K562 (cell line): ENCODE results near the gene SYNE1. TPM values are rescaled to one million over a fixed set of nuclear protein-coding genes. Genes with fewer than 3 reads are reported as not detected.

ENCODE experiments used
- ATAC-seq: fragments of 200-7000 bp; cut with Tn5 transposase; 3 replicates; pipeline ENCODE4 v1.9.1; 2020; ENCODE audit warnings: moderate library complexity
- BruUV-seq: library from RNA; stranded (reverse); fragments of 400-500 nt; replicated peaks from 2 replicates; lab custom pipeline; 2021; lab: Mats Ljungman, UMichigan
- CTCF ChIA-PET: fragments of 300-600 bp; formaldehyde crosslinking; extraction: SDS; loops from one replicate; lab custom pipeline; 2021; ENCODE audit warnings: low intra/inter-chr PET ratio; lab: Yijun Ruan, JAX
- POLR2A ChIA-PET: fragments of 300-600, 350-650 bp; sonication (Branson Sonifier 250); formaldehyde crosslinking; extraction: SDS; loops from one replicate; lab custom pipeline; 2021; ENCODE audit warnings: antibody characterized with exemption, inconsistent platforms; lab: Yijun Ruan, JAX
- DNase-seq, 4 experiments: peaks; one replicate each; pipeline versions ENCODE4 v3.0.0 to v3.0.0-alpha.2; 2011 to 2018; ENCODE audit warnings: low spot score in 3 of 4, mixed read lengths in 3 of 4; ENCODE audit errors: extremely low read depth in 1 of 4
- FAIRE-seq: peaks from 2 replicates; lab custom pipeline; 2011; peaks lifted over from hg19 to GRCh38; lab: Jason Lieb, UNC
- H2AFZ ChIP-seq: 2 replicates; pipeline ENCODE4 v1.6.0; 2011; ENCODE audit warnings: low read depth, low read length, control low read depth, inconsistent platforms
- H3K27ac ChIP-seq: fragments of 200-600 bp; 3 replicates; pipeline ENCODE4 v1.8.0; 2011; ENCODE audit warnings: low read depth, mild to moderate bottlenecking, control low read depth, inconsistent platforms, low read length, moderate library complexity, mixed read lengths; ENCODE audit errors: extremely low read depth
- H3K27me3 ChIP-seq, 2 experiments: fragments of 300-600 bp in 1 of 2; 2 replicates in 1 of 2; 3 replicates in 1 of 2; pipeline versions ENCODE4 v1.6.0 to v1.8.0; 2011; ENCODE audit warnings: inconsistent platforms in 2 of 2, low read length in 2 of 2, mild to moderate bottlenecking in 1 of 2, mixed read lengths in 1 of 2, moderate library complexity in 1 of 2; ENCODE audit not compliant: control insufficient read depth in 2 of 2, insufficient read depth in 2 of 2
- H3K36me3 ChIP-seq: fragments of 300-600 bp; 3 replicates; pipeline ENCODE4 v1.8.0; 2011; ENCODE audit warnings: mild to moderate bottlenecking, low read length, inconsistent platforms; ENCODE audit not compliant: control insufficient read depth, insufficient read depth
- H3K4me1 ChIP-seq, 2 experiments: fragments of 200-600 bp in 1 of 2; replicated peaks in 1 of 2; 2 replicates in 1 of 2; 3 replicates in 1 of 2; pipeline versions ENCODE4 v1.5.1 to v1.8.0; 2011; ENCODE audit warnings: inconsistent platforms in 2 of 2, low read length in 2 of 2, mild to moderate bottlenecking in 1 of 2, mixed read lengths in 1 of 2, moderate library complexity in 1 of 2; ENCODE audit not compliant: control insufficient read depth in 2 of 2, insufficient read depth in 2 of 2
- H3K4me2 ChIP-seq: 2 replicates; pipeline ENCODE4 v1.6.1; 2011; ENCODE audit warnings: low read length, control low read depth, inconsistent platforms, mixed read lengths; ENCODE audit not compliant: insufficient read depth
- H3K4me3 ChIP-seq: fragments of 200-600 bp; sonication (generic), shearing (Covaris generic); 2 replicates; pipeline ENCODE4 v1.5.1; 2016; ENCODE audit warnings: control low read depth, inconsistent platforms
- H3K79me2 ChIP-seq: fragments of 200-600 bp; 3 replicates; pipeline ENCODE4 v1.8.0; 2011; ENCODE audit warnings: low read length, inconsistent platforms; ENCODE audit not compliant: control insufficient read depth, insufficient read depth
- H3K9ac ChIP-seq, 2 experiments: 2 replicates each; pipeline versions ENCODE4 v1.6.0 to v1.6.1; 2011; ENCODE audit warnings: low read depth in 2 of 2, low read length in 2 of 2, control low read depth in 1 of 2, inconsistent platforms in 1 of 2, mild to moderate bottlenecking in 1 of 2, mixed read lengths in 1 of 2; ENCODE audit not compliant: insufficient read depth in 1 of 2
- H3K9me1 ChIP-seq: one replicate; pipeline ENCODE4 v1.6.0; 2011; ENCODE audit warnings: inconsistent platforms, mild to moderate bottlenecking, low read length, moderate library complexity; ENCODE audit not compliant: control insufficient read depth, insufficient read depth
- H3K9me3 ChIP-seq: replicated peaks from 2 replicates; pipeline ENCODE4 v1.5.1; 2011; ENCODE audit warnings: low read depth, low read length, inconsistent platforms; ENCODE audit not compliant: control insufficient read depth, insufficient read depth
- H4K20me1 ChIP-seq: replicated peaks from 2 replicates; pipeline ENCODE4 v1.6.1; 2011; ENCODE audit warnings: low read length, inconsistent platforms, mixed read lengths; ENCODE audit not compliant: control insufficient read depth, insufficient read depth
- ELF4 ChIP-seq: fragments of 450-650 bp; formaldehyde crosslinking; IDR thresholded peaks from 2 replicates; pipeline ENCODE4 v1.4.0; 2022; ENCODE audit warnings: missing genetic modification characterization
- IRF2 ChIP-seq: sonication (generic); formaldehyde crosslinking; IDR thresholded peaks from 2 replicates; pipeline ENCODE4 v1.8.1; 2022; ENCODE audit warnings: mild to moderate bottlenecking, missing genetic modification reagents
- JUN ChIP-seq, 2 experiments: sonication (generic) in 1 of 2; formaldehyde crosslinking in 1 of 2; IDR thresholded peaks; 2 replicates each; pipeline versions ENCODE4 v1.6.1 to v1.8.0; 2012 to 2022; ENCODE audit warnings: borderline replicate concordance in 2 of 2, mild to moderate bottlenecking in 2 of 2, improper control_type of control experiment in 1 of 2, low read depth in 1 of 2, low read length in 1 of 2, missing genetic modification reagents in 1 of 2
- L3MBTL2 ChIP-seq: fragments of 450-650 bp; IDR thresholded peaks from 2 replicates; pipeline ENCODE4 v1.6.1; 2016; ENCODE audit warnings: mild to moderate bottlenecking, moderate library complexity
- NUFIP1 ChIP-seq: fragments of 450-650 bp; IDR thresholded peaks from 2 replicates; pipeline ENCODE4 v1.6.1; 2018; ENCODE audit not compliant: partially characterized antibody
- POLR2G ChIP-seq: fragments of 200-400 bp; formaldehyde crosslinking; IDR thresholded peaks from 2 replicates; pipeline ENCODE4 v1.6.1; 2017; ENCODE audit warnings: low read depth, mild to moderate bottlenecking, antibody characterized with exemption, low read length, moderate library complexity
- TEAD2 ChIP-seq: fragments of 450-650 bp; IDR thresholded peaks from 2 replicates; pipeline ENCODE4 v1.6.1; 2016; ENCODE audit warnings: missing genetic modification characterization, control low read depth, missing compliant biosample characterization
- XRCC5 ChIP-seq: fragments of 200-400 bp; formaldehyde crosslinking; IDR thresholded peaks from 2 replicates; pipeline ENCODE4 v1.6.1; 2017; ENCODE audit warnings: low read depth, mild to moderate bottlenecking, low read length
- ZKSCAN3 ChIP-seq: fragments of 250-450 bp; sonication (Bioruptor Pico); IDR thresholded peaks from 2 replicates; pipeline ENCODE4 v1.4.0; 2020
- ZNF586 ChIP-seq: fragments of 450-650 bp; formaldehyde crosslinking; conservative IDR thresholded peaks from 2 replicates; pipeline ENCODE4 v1.4.0; 2020; ENCODE audit warnings: mild to moderate bottlenecking, moderate library complexity
- WGBS: fragments of 100-300 bp; shearing (Covaris generic); methylation state at CpG from one replicate; pipeline ENCODE4 v1.1.6; 2016; ENCODE audit warnings: low coverage, mixed read lengths; ENCODE audit not compliant: insufficient coverage; ENCODE audit errors: missing lambda C conversion rate; 5-methylcytosine and 5-hydroxymethylcytosine counted together
- in situ Hi-C: fragments of 300-500 bp; cut with MboI; formaldehyde crosslinking; loops from 4 replicates; pipeline ENCODE4 v1.15.0; 2018; ENCODE audit warnings: inconsistent platforms, mixed read lengths
- intact Hi-C: fragments of 100-400 bp; cut with micrococcal nuclease; formaldehyde crosslinking; loops from 2 replicates; pipeline ENCODE4 v1.14.2; 2022
- polyA plus RNA-seq, 8 experiments: library from polyadenylated mRNA; depleted of rRNA in 4 of 8; stranded (reverse) in 5 of 8; unstranded in 3 of 8; fragments of >200 nt; fragmentation: Nextera tagmentation in 2 of 8; fragmentation: Illumina TruSeq in 1 of 8; extraction: Ambion mirVana in 2 of 8; extraction: Trizol in 1 of 8; gene quantifications; 2 replicates each; pipeline versions ENCODE4 v1.2.1 to v1.2.3, GENCODE V29; 2011 to 2014; ENCODE audit warnings: inconsistent platforms in 1 of 8, missing spikeins in 1 of 8
- total RNA-seq, 7 experiments: library from RNA; depleted of rRNA in 6 of 7; stranded (reverse); fragments of >200 nt in 6 of 7; fragmentation: Illumina TruSeq in 2 of 7; extraction: Trizol in 2 of 7; gene quantifications; 2 replicates each; pipeline versions ENCODE4 v1.2.1 to v1.2.3, GENCODE V29; 2011 to 2021; ENCODE audit warnings: low replicate concordance in 1 of 7
- TF ChIP-seq, protein P1 (sequence below): fragments of 250-450 bp; sonication (Bioruptor Pico); IDR thresholded peaks from 2 replicates; pipeline ENCODE4 v1.5.0; 2021
- TF ChIP-seq, protein P2 (sequence below): fragments of 450-650 bp; formaldehyde crosslinking; IDR thresholded peaks from 2 replicates; pipeline ENCODE4 v1.4.0; 2022; ENCODE audit warnings: mild to moderate bottlenecking, moderate library complexity
- TF ChIP-seq, protein P3 (sequence below): fragments of 250-450 bp; sonication (Bioruptor Pico); IDR thresholded peaks from 2 replicates; pipeline ENCODE4 v1.4.0; 2020; ENCODE audit warnings: mild to moderate bottlenecking, moderate library complexity

SYNE1 gene
- total and polyA plus RNA-seq, 9 of the 15 experiments (the other 6 are each of a cell fraction or from before 2014, with no cell fraction given), result under 0.01 to 0.42 (median 0.08) TPM; not detected in 1

DNA sequence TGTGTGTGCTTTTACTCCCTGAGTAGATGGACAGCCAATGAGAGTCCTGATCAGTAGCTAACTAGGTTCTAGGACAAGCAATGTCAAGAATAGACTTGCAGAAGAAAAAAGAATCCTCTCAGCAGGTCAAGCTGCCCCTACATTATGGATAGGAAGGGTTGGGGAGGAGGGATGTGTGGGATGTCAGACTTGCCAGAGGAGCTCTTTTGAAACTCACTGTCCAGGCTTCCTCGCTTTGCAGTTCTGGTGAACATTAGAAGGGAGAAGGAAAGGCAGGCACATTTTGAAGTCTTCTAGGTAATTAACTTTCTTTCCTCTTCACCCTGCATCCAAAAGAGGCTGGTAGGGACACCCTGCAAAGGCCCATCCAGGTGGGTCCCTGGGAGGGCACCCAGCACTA is 48.7 kb downstream of the SYNE1 start:
- H3K27me3 ChIP-seq, result no peaks in the 10 kb centered on the region
- no peak for DNase-seq
- ChIA-PET CTCF (interaction anchor here (0.6 kb wide), 1 partner anchor 9 kb away, joined by 3 read pairs; no protein-coding TSS in a partner anchor), POLR2A (no interaction called here)
- no peak overlapping the region for H3K4me3 ChIP-seq
- no peaks in the 10 kb centered on the region for H3K79me2 ChIP-seq
- H3K9me3 ChIP-seq, result no peaks in the 10 kb centered on the region; the same call in 1 of the 2 replicates
- no peak for TF ChIP-seq XRCC5
- H3K9me1 ChIP-seq, result no peaks in the 10 kb centered on the region
- FAIRE-seq, result no peak
- ATAC-seq, result no peak
- 0% methylated on average over 1 of the region's 1 CpG for WGBS
- intact Hi-C loops, result no loop called here
- in situ Hi-C loops, result no loop called here
- no peaks in the 10 kb centered on the region for H3K36me3 ChIP-seq
- no peak overlapping the region for H2AFZ ChIP-seq
- no peaks in the 10 kb centered on the region for H4K20me1 ChIP-seq
- H3K4me1 ChIP-seq, result no peaks in the 10 kb centered on the region
- H3K4me2 ChIP-seq, result no peak overlapping the region
- no peak overlapping the region for H3K27ac ChIP-seq
- no TSS peak for BruUV-seq
- H3K9ac ChIP-seq, result no peak overlapping the region

DNA sequence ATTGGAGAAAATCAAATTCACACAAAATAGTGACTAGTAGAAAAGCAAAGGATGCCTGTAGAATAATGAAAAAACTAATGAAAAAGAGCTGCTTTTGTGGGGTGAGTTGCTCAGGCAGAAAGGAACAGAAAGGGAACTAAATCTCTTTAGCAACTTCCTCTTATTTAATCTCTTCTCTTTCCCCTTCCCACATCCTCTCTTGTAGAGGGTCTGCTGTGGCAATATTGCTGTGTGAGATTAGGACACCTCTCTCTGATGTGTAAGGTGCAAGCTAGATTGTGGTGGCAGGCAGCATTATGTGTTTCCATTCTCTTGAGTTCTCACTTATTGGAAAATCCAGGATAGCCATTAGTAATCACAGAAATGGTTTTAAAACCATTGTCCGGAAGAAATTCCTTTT is 49.7 kb downstream of the SYNE1 start:
- no peak for DNase-seq
- H3K4me1 ChIP-seq, result no peaks in the 10 kb centered on the region
- CTCF ChIA-PET, result no interaction called here
- H3K9me3 ChIP-seq, result no peaks in the 10 kb centered on the region; the same call in 1 of the 2 replicates
- in situ Hi-C loops (no loop called here), intact Hi-C loops (no loop called here)
- no peak overlapping the region for H3K27ac ChIP-seq
- H3K4me3 ChIP-seq, result no peak overlapping the region
- H4K20me1 ChIP-seq, result no peaks in the 10 kb centered on the region
- no peak overlapping the region for H3K4me2 ChIP-seq
- no peak for FAIRE-seq
- ATAC-seq, result no peak
- no peaks in the 10 kb centered on the region for H3K9me1 ChIP-seq
- 6% methylated on average over 1 of the region's 1 CpG for WGBS
- BruUV-seq, result no TSS peak
- no peaks in the 10 kb centered on the region for H3K79me2 ChIP-seq
- no peak overlapping the region for H3K9ac ChIP-seq
- H3K36me3 ChIP-seq, result no peaks in the 10 kb centered on the region
- no peak overlapping the region for H2AFZ ChIP-seq
- H3K27me3 ChIP-seq, result no peaks in the 10 kb centered on the region
- POLR2A ChIA-PET, result no interaction called here
- TF ChIP-seq IRF2 (no peak), POLR2G (no peak), NUFIP1 (no peak), ELF4 (CRISPR knock-in tag) (no peak), JUN (IDR thresholded peaks at IDR 0.05; ENCODE audit: borderline replicate concordance, low read depth, low read length) (no peak), JUN (CRISPR knock-in tag; IDR thresholded peaks at IDR 0.05; ENCODE audit: borderline replicate concordance) (no peak), TEAD2 (no peak), ZKSCAN3 (no peak), ZNF586 (CRISPR knock-in tag) (no peak), L3MBTL2 (no peak)
- TF ChIP-seq, protein P1, sequence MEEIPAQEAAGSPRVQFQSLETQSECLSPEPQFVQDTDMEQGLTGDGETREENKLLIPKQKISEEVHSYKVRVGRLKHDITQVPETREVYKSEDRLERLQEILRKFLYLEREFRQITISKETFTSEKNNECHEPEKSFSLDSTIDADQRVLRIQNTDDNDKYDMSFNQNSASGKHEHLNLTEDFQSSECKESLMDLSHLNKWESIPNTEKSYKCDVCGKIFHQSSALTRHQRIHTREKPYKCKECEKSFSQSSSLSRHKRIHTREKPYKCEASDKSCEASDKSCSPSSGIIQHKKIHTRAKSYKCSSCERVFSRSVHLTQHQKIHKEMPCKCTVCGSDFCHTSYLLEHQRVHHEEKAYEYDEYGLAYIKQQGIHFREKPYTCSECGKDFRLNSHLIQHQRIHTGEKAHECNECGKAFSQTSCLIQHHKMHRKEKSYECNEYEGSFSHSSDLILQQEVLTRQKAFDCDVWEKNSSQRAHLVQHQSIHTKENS, result no peak
- TF ChIP-seq, protein P2, sequence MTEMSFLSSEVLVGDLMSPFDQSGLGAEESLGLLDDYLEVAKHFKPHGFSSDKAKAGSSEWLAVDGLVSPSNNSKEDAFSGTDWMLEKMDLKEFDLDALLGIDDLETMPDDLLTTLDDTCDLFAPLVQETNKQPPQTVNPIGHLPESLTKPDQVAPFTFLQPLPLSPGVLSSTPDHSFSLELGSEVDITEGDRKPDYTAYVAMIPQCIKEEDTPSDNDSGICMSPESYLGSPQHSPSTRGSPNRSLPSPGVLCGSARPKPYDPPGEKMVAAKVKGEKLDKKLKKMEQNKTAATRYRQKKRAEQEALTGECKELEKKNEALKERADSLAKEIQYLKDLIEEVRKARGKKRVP, result no peak
- TF ChIP-seq, protein P3, sequence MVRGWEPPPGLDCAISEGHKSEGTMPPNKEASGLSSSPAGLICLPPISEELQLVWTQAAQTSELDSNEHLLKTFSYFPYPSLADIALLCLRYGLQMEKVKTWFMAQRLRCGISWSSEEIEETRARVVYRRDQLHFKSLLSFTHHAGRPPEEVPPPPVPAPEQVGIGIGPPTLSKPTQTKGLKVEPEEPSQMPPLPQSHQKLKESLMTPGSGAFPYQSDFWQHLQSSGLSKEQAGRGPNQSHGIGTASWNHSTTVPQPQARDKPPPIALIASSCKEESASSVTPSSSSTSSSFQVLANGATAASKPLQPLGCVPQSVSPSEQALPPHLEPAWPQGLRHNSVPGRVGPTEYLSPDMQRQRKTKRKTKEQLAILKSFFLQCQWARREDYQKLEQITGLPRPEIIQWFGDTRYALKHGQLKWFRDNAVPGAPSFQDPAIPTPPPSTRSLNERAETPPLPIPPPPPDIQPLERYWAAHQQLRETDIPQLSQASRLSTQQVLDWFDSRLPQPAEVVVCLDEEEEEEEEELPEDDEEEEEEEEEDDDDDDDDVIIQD (CRISPR knock-in tag), result no peak
